Hepatocyte (in vitro differentiated cells): ENCODE measurements around the gene SGMS1.

Experiments
- EZH2phosphoT487 ChIP-seq: fragments of 200-600 bp; sonication (generic); IDR thresholded peaks from one replicate; pipeline ENCODE4 v1.6.1; 2018; ENCODE audit warnings: antibody characterized with exemption, mild to moderate bottlenecking, low read depth, moderate library complexity; ENCODE audit not compliant: unreplicated experiment, severe bottlenecking
- TF ChIP-seq, protein P1 (sequence below): fragments of 200-600 bp; sonication (generic); IDR thresholded peaks from 2 replicates; pipeline ENCODE4 v1.5.1; 2016; ENCODE audit warnings: antibody characterized with exemption, mild to moderate bottlenecking; ENCODE audit not compliant: poor library complexity

DNA sequence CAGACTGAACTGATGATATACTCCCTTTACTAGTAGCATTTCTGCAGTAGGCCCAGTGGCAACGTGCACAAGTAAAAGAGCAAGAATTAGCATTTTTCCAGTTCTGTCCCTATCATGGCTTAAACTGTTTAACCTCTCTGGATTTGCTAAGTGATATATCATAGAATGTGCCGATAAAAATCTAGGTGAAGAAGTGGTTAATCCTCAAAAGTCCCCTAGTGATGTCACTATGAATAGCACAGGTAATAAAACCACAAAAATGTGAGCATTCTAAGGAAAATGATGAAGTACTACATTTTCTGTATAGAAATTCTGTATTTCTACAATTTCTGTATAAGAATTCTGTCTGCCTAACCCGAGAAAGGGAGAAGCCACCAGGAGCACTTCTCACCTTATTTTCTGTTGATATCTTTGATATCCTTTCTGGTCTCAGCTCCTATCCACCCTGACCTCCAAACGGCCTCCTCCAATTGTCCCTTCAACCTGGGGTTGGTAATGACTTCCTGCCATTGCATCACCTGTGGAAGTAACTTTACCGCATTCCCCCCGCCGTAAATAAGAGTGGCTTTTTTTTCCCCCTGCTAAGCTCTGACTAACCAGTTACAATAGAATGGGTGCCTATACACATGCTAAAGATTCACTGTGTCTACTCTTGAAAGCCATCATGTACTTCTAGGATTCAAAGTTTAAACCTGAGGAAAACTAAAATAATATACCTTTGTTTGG is 216.5 kb downstream of the SGMS1 start:
- TF ChIP-seq, protein P1, sequence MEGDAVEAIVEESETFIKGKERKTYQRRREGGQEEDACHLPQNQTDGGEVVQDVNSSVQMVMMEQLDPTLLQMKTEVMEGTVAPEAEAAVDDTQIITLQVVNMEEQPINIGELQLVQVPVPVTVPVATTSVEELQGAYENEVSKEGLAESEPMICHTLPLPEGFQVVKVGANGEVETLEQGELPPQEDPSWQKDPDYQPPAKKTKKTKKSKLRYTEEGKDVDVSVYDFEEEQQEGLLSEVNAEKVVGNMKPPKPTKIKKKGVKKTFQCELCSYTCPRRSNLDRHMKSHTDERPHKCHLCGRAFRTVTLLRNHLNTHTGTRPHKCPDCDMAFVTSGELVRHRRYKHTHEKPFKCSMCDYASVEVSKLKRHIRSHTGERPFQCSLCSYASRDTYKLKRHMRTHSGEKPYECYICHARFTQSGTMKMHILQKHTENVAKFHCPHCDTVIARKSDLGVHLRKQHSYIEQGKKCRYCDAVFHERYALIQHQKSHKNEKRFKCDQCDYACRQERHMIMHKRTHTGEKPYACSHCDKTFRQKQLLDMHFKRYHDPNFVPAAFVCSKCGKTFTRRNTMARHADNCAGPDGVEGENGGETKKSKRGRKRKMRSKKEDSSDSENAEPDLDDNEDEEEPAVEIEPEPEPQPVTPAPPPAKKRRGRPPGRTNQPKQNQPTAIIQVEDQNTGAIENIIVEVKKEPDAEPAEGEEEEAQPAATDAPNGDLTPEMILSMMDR: no peak
- no peak for TF ChIP-seq EZH2phosphoT487
